ENCODE measurements around the gene PDCD1.

DNA sequence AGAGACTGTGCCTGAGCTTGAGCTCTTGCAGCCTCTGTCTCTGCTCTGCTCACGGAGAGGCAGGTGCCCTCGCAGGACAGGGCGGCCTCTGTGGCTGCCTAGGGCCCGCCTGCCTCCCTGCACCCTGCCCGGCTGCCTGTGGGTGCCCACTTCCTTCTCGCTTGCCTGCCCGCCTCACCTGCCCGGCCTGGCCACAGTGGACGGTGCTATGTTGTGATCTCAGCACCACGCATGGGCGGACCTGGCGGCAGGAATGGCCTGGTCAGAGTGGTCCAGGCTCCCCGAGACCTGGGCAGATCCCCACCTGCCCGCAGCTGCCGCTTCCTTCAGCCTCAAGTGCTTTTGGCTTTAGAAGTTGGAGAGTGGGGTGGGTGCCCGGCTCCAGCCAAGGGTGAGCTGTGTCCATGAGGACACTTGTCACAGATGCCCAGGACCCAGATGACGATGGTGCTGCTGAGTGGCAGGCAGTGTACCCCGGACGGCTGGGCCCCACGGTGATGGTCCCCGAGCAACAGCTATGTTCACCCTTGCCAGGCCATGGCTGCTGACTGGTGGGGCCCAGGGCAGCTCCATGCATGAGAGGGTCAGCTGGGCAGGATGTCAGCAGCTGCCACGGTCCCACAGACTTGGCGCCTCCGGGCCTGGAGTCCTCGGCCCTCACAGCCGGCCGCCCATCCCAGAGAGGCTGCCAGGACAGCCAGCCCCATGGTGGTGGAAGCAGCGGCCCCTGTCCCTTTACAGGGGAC is 36.2 kb upstream of the PDCD1 start:
- no peak for TF ChIP-seq CTCF (IDR thresholded peaks at IDR 0.05)
- TF ChIP-seq ZFX (IDR thresholded peaks at IDR 0.05; ENCODE audit: borderline replicate concordance), result no peak
